SK-N-SH (cell line): ENCODE results near the gene GAMT.

Experiments used
- NFIC ChIP-seq: IDR thresholded peaks from 2 replicates; pipeline ENCODE4 v1.4.0; 2012; ENCODE audit warnings: borderline replicate concordance
- POLR2AphosphoS5 ChIP-seq: IDR thresholded peaks from 2 replicates; pipeline ENCODE4 v1.6.1; 2012; ENCODE audit warnings: low read depth, low read length
- RCOR1 ChIP-seq: fragments of 150-350 bp; IDR thresholded peaks from 2 replicates; pipeline ENCODE4 v1.6.1; 2017; ENCODE audit warnings: antibody characterized with exemption, low read length
- SMC3 ChIP-seq: IDR thresholded peaks from 2 replicates; pipeline ENCODE4 v1.6.1; 2012; ENCODE audit warnings: low read depth, low read length, improper control_type of control experiment
- TAF1 ChIP-seq: IDR thresholded peaks from 2 replicates; pipeline ENCODE4 v1.6.1; 2012; ENCODE audit warnings: low read depth, mild to moderate bottlenecking, low read length, moderate library complexity, borderline replicate concordance
- TCF12 ChIP-seq: IDR thresholded peaks from 2 replicates; pipeline ENCODE4 v1.4.0; 2012
- TF ChIP-seq, protein P1 (sequence below): fragments of 200-600 bp; sonication (generic); IDR thresholded peaks from 2 replicates; pipeline ENCODE4 v1.6.1; 2017; ENCODE audit warnings: antibody characterized with exemption, mild to moderate bottlenecking, moderate library complexity
- TF ChIP-seq, protein P2 (sequence below): IDR thresholded peaks from 2 replicates; pipeline ENCODE4 v1.6.1; 2012; ENCODE audit warnings: mild to moderate bottlenecking, low read depth, low read length, moderate library complexity
- TF ChIP-seq, protein P3 (sequence below): IDR thresholded peaks from 2 replicates; pipeline ENCODE4 v1.4.0; 2012; ENCODE audit warnings: low read depth

DNA sequence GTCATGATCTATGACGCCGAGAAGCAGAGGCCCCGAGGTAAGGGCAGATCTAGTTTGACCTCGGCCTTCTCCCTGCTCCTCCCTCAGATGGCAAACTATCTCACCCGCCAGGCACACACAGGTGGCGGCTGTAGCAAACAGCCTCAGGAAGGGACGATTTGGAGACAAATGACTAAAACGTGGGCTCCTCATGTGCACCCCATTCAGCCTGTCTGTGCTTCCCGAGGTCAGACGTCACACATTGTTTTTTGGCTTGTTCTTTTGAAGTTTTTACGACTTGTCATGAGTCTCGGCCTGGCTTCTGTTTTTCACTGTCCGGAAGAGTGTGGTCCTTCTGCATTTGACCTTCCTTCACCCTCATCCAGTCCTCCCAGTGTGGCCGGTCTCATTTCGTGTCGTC lies 21.0 kb upstream of the GAMT start:
- TF ChIP-seq, protein P1, sequence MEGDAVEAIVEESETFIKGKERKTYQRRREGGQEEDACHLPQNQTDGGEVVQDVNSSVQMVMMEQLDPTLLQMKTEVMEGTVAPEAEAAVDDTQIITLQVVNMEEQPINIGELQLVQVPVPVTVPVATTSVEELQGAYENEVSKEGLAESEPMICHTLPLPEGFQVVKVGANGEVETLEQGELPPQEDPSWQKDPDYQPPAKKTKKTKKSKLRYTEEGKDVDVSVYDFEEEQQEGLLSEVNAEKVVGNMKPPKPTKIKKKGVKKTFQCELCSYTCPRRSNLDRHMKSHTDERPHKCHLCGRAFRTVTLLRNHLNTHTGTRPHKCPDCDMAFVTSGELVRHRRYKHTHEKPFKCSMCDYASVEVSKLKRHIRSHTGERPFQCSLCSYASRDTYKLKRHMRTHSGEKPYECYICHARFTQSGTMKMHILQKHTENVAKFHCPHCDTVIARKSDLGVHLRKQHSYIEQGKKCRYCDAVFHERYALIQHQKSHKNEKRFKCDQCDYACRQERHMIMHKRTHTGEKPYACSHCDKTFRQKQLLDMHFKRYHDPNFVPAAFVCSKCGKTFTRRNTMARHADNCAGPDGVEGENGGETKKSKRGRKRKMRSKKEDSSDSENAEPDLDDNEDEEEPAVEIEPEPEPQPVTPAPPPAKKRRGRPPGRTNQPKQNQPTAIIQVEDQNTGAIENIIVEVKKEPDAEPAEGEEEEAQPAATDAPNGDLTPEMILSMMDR = no peak
- no peak for TF ChIP-seq POLR2AphosphoS5
- no peak for TF ChIP-seq RCOR1
- TF ChIP-seq, protein P2, sequence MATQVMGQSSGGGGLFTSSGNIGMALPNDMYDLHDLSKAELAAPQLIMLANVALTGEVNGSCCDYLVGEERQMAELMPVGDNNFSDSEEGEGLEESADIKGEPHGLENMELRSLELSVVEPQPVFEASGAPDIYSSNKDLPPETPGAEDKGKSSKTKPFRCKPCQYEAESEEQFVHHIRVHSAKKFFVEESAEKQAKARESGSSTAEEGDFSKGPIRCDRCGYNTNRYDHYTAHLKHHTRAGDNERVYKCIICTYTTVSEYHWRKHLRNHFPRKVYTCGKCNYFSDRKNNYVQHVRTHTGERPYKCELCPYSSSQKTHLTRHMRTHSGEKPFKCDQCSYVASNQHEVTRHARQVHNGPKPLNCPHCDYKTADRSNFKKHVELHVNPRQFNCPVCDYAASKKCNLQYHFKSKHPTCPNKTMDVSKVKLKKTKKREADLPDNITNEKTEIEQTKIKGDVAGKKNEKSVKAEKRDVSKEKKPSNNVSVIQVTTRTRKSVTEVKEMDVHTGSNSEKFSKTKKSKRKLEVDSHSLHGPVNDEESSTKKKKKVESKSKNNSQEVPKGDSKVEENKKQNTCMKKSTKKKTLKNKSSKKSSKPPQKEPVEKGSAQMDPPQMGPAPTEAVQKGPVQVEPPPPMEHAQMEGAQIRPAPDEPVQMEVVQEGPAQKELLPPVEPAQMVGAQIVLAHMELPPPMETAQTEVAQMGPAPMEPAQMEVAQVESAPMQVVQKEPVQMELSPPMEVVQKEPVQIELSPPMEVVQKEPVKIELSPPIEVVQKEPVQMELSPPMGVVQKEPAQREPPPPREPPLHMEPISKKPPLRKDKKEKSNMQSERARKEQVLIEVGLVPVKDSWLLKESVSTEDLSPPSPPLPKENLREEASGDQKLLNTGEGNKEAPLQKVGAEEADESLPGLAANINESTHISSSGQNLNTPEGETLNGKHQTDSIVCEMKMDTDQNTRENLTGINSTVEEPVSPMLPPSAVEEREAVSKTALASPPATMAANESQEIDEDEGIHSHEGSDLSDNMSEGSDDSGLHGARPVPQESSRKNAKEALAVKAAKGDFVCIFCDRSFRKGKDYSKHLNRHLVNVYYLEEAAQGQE = no peak
- TF ChIP-seq SMC3 = no peak
- no peak for TF ChIP-seq TAF1
- TF ChIP-seq TCF12 = no peak
- TF ChIP-seq, protein P3, sequence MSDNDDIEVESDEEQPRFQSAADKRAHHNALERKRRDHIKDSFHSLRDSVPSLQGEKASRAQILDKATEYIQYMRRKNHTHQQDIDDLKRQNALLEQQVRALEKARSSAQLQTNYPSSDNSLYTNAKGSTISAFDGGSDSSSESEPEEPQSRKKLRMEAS = no peak
- no peak for TF ChIP-seq NFIC
